Fibroblast of the aortic adventitia (primary cell): ENCODE results near the gene UGT1A6. TPM values are rescaled to one million over a fixed set of nuclear protein-coding genes. Genes with fewer than 3 reads are reported as not detected.

Experiments
- DNase-seq: peaks from one replicate; pipeline ENCODE4 v3.0.0-alpha.2; 2010; ENCODE audit warnings: low read depth
- H3K4me3 ChIP-seq: 2 replicates; pipeline ENCODE4 v1.5.1; 2011; ENCODE audit warnings: low read depth, mild to moderate bottlenecking, control low read depth, low read length, moderate library complexity
- total RNA-seq: library from RNA; depleted of rRNA; stranded (reverse); fragments of >200 nt; gene quantifications from 2 replicates; pipeline ENCODE4 v1.2.3, GENCODE V29; 2012; ENCODE audit warnings: low replicate concordance
- TF ChIP-seq, protein P1 (sequence below): IDR thresholded peaks from 2 replicates; pipeline ENCODE4 v1.5.1; 2011; ENCODE audit warnings: mild to moderate bottlenecking, low read length, control low read depth, inconsistent platforms; ENCODE audit not compliant: insufficient read depth

The UGT1A6 gene
- total RNA-seq, 1 donor = 0.09 TPM

DNA sequence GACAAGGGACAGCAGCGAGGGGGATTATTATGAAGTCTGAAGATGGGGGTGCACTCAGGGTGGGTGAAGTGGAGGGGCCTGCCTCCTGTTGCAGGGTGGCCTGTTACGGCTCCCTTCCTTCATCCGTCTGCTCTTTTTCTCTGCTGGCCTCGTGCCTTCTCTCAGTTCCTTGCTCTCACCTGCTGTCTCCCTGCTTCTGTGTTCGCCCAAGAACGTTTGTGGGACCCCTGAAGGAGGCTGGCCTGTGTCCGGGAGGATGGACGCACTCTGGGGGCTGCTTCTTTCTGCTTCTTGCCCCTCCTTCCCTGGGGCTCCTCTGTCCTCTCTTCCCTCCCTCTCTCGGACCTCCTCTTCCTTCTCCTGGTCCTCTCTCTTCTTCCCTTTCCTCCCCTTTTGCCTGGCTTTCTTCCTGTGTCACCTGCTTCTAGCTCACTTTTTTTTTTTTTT lies 99.2 kb downstream of the UGT1A6 start:
- H3K4me3 ChIP-seq = no peak overlapping the region
- TF ChIP-seq, protein P1, sequence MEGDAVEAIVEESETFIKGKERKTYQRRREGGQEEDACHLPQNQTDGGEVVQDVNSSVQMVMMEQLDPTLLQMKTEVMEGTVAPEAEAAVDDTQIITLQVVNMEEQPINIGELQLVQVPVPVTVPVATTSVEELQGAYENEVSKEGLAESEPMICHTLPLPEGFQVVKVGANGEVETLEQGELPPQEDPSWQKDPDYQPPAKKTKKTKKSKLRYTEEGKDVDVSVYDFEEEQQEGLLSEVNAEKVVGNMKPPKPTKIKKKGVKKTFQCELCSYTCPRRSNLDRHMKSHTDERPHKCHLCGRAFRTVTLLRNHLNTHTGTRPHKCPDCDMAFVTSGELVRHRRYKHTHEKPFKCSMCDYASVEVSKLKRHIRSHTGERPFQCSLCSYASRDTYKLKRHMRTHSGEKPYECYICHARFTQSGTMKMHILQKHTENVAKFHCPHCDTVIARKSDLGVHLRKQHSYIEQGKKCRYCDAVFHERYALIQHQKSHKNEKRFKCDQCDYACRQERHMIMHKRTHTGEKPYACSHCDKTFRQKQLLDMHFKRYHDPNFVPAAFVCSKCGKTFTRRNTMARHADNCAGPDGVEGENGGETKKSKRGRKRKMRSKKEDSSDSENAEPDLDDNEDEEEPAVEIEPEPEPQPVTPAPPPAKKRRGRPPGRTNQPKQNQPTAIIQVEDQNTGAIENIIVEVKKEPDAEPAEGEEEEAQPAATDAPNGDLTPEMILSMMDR = no peak
- DNase-seq = no peak

DNA sequence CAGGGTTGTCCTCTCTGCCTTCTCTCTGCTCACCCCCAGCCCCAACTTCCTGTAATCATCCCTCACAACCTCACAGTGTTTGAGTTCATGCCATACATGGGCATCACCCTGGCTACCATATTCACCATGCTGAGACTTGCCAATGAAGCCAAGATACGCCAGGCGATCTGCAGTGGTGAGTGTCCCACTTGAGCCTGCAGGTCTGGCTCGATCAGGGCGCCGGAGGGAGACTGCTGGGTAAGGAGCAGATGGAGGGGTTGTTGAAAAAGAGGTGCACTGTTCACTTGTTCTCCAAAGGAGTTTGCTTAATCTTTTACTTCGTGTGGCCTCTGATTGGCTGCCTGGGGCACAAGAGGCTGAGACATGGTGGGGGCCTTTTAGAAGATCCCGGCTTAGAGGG lies 100.0 kb downstream of the UGT1A6 start:
- no peak for DNase-seq
- TF ChIP-seq, protein P1 = no peak
- H3K4me3 ChIP-seq = no peak overlapping the region

DNA sequence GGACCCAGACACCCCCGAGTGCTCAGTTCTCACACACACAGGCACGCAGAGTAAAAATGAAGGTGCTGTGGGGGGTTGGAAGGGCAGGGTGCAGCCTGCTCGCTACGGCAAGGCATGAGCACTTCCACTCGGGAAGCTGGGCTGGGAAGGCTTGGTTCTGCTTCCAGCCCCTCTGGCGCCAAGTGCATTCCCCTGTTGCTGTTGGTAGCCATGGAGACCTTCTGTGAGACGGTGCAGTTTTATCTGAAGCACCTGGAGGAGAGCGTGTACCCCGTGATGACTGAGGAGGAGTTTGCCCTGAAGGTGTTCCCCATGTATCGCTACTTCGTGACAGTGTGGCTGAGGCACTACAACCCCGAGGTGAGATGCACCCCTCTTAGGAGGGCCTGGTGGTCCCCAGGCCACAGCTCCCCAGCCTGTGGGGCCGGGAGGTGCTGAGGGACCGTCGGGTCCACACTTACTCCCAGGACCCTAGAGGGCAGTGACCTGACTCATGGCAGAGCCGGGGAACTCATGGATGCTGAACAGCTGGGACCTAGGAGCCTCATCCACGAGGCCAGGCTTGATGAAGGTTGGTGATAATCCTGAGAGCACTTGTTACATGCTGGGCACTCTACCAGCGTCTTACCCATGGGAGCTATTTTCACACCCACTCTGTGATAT lies 100.9 kb downstream of the UGT1A6 start:
- no peak for DNase-seq
- TF ChIP-seq, protein P1 = no peak
- H3K4me3 ChIP-seq = no peak overlapping the region

DNA sequence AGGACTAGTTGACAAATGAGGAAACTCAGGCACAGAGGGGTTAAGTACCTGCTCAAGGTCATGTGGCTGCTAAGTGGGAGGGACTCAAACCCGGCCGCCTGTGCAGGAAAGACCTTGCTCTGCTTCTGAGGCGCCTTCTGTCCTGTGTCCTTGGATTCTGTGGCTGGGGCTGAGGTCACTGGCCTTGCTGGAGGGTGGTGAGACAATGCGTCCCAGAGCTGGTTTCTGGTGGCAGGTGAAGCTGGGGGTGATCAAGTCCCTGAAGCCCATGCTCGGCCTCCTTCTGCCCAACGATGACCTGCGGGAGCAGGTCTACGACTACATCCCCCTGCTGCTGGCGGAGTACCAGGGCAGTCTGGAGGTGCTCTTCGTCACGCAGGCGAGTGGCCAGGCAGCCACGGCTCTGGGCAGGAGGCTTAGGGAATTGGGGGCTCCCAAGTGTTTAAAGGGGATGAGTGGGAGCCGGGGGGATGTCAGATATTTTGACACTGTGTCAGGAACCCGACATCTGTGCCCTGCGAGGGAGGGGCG lies 101.5 kb downstream of the UGT1A6 start:
- DNase-seq = no peak
- H3K4me3 ChIP-seq = no peak overlapping the region
- TF ChIP-seq, protein P1 = no peak

DNA sequence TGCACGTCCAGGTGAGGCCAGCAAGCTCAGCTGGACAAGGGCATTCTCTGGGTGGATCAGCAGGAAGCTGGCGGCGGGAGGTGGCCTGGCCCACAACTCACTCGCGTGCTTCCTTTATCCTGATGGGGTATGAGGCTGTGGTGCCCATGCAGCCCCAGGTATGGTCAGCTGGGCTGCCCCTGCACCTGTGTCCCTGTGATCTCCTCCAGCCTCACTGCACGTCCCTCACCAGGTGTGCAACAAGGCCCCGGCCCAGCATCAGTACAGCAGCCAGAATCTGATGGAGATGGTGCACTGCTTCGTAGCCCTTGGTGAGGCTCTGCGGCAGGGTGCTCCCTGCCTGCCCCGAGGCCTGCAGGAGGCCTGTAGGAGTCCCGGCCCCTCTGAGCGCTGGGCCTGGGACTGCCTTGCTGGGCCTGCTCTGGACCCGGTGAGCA lies 103.1 kb downstream of the UGT1A6 start:
- no peak overlapping the region for H3K4me3 ChIP-seq
- no peak for DNase-seq
- TF ChIP-seq, protein P1 = no peak

DNA sequence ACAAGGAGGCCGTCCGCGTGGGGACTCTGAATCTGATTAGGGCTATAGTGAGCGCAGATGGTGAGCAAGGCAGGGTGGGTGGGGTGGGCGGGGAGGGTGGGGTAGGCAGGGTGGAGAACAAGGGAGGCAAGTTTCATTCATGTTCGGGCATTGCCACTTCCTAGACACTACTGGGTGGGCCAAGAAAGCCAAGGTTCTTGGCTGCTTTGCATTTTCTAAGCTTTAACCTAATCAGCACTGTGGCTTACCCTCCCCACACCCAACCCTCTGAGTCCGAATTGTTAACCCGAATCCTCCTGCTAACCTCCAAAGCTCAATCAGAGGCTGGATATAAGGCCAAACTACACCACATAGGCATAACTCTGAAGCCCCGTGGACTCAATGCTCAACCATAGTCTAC lies 103.6 kb downstream of the UGT1A6 start:
- TF ChIP-seq, protein P1 = no peak
- H3K4me3 ChIP-seq = no peak overlapping the region
- no peak for DNase-seq
